Frontal cortex (tissue), 4 donors: ENCODE results near the gene KLHDC1. TPM values are rescaled to one million over a fixed set of nuclear protein-coding genes. Genes with fewer than 3 reads are reported as not detected.
"Not testable (repeated sequence)": the region's sequence is repeated elsewhere in the genome, so short reads cannot be mapped to it uniquely, and the experiment has no call there.

Experiments
- DNase-seq, 2 donors: peaks; one replicate each; pipeline ENCODE4 v3.0.0; 2012; ENCODE audit warnings: low spot score in 2 of 2
- FAIRE-seq: peaks from 2 replicates; lab custom pipeline; 2012; peaks lifted over from hg19 to GRCh38; lab: Jason Lieb, UNC
- small RNA-seq: library from RNA; depleted of rRNA; stranded (forward); fragments of <200 nt; gene quantifications from one replicate; pipeline ENCODE3, GENCODE V24; 2014
- total RNA-seq: library from RNA; depleted of rRNA; stranded (reverse); fragments of >200 nt; gene quantifications from one replicate; pipeline ENCODE4 v1.2.3, GENCODE V29; 2014
- donor health status: control.
- donor health status: control.
- donor health status: control.

The KLHDC1 gene
- total RNA-seq, 1 donor from 2014 or later: 27.3 TPM

DNA sequence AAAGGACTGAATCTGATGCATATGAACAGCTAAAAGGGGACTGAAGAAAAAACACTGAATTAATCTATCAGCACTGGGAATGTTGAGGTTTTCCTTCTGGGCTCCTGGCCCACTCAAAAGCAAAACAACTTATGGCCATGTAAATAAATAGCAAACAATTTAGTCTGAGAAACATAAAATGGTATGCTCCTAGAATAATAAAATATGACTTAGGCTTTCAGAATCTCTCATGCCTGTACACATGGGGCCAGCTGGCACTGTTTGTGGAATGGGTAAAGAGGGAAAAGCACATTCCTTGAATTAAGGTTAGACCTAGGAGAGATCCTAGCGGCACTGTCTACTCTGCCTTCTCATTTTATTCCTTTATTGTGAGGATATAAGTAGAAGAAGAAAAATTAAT lies 81.2 kb downstream of the KLHDC1 start:
- no peak for FAIRE-seq
- no peak for DNase-seq

- DNase-seq: no peak
- no peak for FAIRE-seq
These were observed 85.5 kb downstream of the KLHDC1 start for GRCh38 chr14:49778421-49778820.

DNA sequence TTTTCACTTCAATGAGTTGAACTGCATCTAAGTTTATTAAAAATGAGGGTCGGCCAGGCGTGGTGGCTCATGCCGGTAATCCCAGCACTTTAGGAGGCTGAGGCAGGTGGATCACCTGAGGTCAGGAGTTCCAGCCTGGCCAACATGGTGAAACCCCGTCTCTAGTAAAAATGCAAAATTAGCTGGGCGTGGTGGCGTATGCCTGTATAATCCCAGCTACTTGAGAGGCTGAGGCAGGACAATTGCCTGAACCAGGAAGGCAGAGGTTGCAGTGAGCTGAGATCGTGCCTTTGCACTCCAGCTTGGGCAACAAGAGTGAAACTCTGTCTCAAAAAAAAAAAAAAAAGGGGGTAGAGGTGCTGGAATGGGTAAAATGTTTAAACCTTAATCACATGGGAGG lies 88.1 kb downstream of the KLHDC1 start:
- not testable (repeated sequence) for FAIRE-seq, DNase-seq

- DNase-seq (no peak), FAIRE-seq (no peak)
These were observed 90.6 kb downstream of the KLHDC1 start for GRCh38 chr14:49783394-49784014.

DNA sequence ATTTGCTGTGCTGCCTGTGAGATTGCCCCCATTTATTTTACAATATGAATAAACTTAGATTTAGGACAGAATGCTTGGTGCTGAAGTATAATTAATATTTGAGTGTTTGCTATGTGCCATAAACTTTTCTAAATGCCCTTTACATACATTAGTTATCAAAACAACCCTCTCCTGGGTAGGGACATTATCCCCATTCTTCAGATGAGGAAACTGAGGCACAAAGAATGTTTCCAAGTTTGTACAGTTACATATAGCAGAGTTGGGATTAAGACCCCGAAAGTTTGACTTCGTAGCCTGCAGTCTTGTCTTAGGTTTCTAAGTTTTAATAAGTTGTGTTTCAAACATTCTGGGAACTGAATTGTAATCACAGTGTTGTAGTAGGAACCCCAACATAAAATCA lies 93.4 kb downstream of the KLHDC1 start:
- FAIRE-seq (no peak), DNase-seq (no peak)

GRCh38 chr14:49792618-49793017 lies 99.7 kb downstream of the KLHDC1 start:
- FAIRE-seq (no peak), DNase-seq (no peak)

GRCh38 chr14:49796025-49796424 lies 103.1 kb downstream of the KLHDC1 start:
- DNase-seq (no peak), FAIRE-seq (no peak)

Small RNA genes within 50 kb of the gene (small RNA-seq; reads per million reads assigned to genes)
- gene RNU6ATAC30P: not detected

Other genes starting within 250 kb of the KLHDC1 start
- gene RPS29, start 106.7 kb upstream of the KLHDC1 start, total RNA-seq: 2,056 TPM
- gene LRR1, start 94.2 kb upstream of the KLHDC1 start, total RNA-seq: 5.3 TPM
- 87.6 TPM for gene RPL36AL, start 72.5 kb upstream of the KLHDC1 start, total RNA-seq
- gene MGAT2, start 72.3 kb upstream of the KLHDC1 start, total RNA-seq: 51.4 TPM
- 22.0 TPM for gene DNAAF2, start 57.9 kb upstream of the KLHDC1 start, total RNA-seq
- 5.3 TPM for gene POLE2, start 4.9 kb upstream of the KLHDC1 start, total RNA-seq
- 137 TPM for gene KLHDC2, start 75.0 kb downstream of the KLHDC1 start, total RNA-seq
- gene NEMF, start 159.7 kb downstream of the KLHDC1 start, total RNA-seq: 132 TPM
- gene ARF6, start 200.0 kb downstream of the KLHDC1 start, total RNA-seq: 59.1 TPM